ENCODE data around the gene CAPNS1. TPM values are rescaled to one million over a fixed set of nuclear protein-coding genes. Genes with fewer than 3 reads are reported as not detected.

The CAPNS1 gene
- total and polyA plus RNA-seq, 12 donors: 745 to 1,095 (median 894) TPM

DNA sequence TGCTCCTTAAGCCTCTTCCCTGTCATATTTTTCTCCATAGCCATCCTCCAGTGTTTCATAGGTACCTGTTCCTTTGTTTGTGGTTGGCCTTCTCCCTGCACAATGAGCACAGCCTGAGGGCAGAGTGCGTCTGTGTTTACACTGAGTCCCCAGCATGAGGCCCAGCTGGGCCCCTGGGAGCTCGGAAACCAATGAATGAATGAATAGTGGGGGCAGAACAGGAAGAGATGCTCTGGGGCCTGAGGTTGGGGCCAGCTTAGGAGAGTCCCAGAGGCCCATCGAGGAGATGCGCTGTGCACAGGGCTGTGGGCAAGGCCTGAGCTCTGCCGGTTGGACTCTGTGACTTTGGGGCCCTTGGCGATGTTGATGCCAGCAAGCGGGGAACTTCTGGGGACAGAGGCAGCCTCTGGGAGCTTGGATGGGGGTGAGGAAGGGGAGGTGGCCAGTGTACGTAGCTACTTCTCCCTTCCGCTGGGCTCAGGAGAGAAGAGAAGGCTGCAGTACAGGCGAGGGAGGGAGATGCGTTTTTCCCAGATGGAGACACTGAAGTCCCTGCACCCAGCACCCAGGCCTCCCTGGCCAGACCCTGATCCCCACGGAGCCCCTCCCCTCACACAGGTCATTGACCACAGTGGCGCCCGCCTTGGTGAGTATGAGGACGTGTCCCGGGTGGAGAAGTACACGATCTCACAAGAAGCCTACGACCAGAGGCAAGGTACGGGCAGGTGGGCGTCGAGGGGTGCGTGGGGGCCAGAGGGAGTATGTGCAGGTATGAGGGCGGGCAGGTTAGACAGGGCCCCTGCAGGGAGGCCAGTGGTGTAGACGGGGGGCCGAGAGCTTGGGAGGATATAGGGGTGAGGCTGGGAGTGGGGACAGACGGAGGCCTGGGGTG is 19.5 kb upstream of the CAPNS1 start:
- WGBS, 2 donors: 92% methylated on average over 26 of the region's 26 CpGs
- no peak for ATAC-seq
- intact Hi-C loops (cut with DNase I): loop anchor here in 1 of 10 donors (10.0 kb wide), 1 partner anchor 186 kb away; the partner anchor contains the start of gene LRFN3
- H3K27me3 ChIP-seq: no peaks in the 10 kb centered on the region
- H3K4me3 ChIP-seq: no peak overlapping the region
- H3K4me1 ChIP-seq: peaks cover 2 to 19% (median 14%) of the 10 kb centered on the region in 9 donors
- peaks cover 0 to 87% (median 29%) of the 10 kb centered on the region in 9 donors for H3K36me3 ChIP-seq
- H3K9me3 ChIP-seq: no peaks in the 10 kb centered on the region
- no peak for DNase-seq
- TF ChIP-seq CTCF (IDR thresholded peaks at IDR 0.05): no peak
- no peak overlapping the region for H3K27ac ChIP-seq

DNA sequence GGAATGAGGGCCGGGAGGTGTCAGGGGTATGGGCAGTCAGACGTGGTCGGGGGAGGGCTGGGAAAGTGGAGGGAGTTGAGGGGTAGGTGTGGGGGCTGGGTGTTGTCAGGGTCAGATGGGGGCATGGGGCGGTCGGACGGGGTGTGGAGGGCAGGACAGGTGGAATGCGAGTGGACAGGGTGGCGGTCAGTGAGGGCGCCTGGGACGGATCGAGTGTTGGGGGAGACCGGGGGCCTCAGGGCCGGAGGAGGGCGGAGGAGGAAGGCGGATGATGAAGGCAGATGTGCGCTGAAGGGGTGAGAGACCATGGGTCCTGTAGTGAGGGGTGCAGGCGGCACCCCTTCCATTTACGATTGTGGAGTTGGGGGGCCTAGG is 18.9 kb upstream of the CAPNS1 start:
- WGBS, 2 donors: 95% methylated on average over 18 of the region's 18 CpGs
- peak in 1 of 8 donors; percentile 12 for ATAC-seq
- peaks cover 0 to 93% (median 36%) of the 10 kb centered on the region in 9 donors for H3K36me3 ChIP-seq

GRCh38 chr19:36121486-36122124 is 18.3 kb upstream of the CAPNS1 start:
- TF ChIP-seq CTCF (IDR thresholded peaks at IDR 0.05): no peak
- DNase-seq (no peak), ATAC-seq (peak in 2 of 8 donors; percentile 8 to 14)
- 88 to 89% methylated on average over 49 of the region's 49 CpGs for WGBS, 2 donors
- H3K36me3 ChIP-seq: peaks cover 0 to 92% (median 36%) of the 10 kb centered on the region in 9 donors
- H3K27me3 ChIP-seq: no peaks in the 10 kb centered on the region
- H3K9me3 ChIP-seq: no peaks in the 10 kb centered on the region
- H3K4me1 ChIP-seq: peaks cover 0 to 10% (median 4%) of the 10 kb centered on the region in 9 donors
- no peak overlapping the region for H3K27ac ChIP-seq
- intact Hi-C loops (cut with DNase I): loop anchor here in 1 of 10 donors (10.0 kb wide), 1 partner anchor 187 kb away; the partner anchor contains the start of gene LRFN3
- H3K4me3 ChIP-seq: no peak overlapping the region

More for the DNA sequence above, 18.9 kb upstream of the CAPNS1 start:
- Histone ChIP-seq H3K4me1 (peaks cover 2 to 16% (median 10%) of the 10 kb centered on the region in 9 donors), H3K27me3 (no peaks in the 10 kb centered on the region), H3K27ac (no peak overlapping the region), H3K9me3 (no peaks in the 10 kb centered on the region), H3K4me3 (no peak overlapping the region)
- intact Hi-C loops (cut with DNase I): loop anchor here in 1 of 10 donors (10.0 kb wide), 1 partner anchor 186 kb away; the partner anchor contains the start of gene LRFN3
- TF ChIP-seq CTCF (IDR thresholded peaks at IDR 0.05): no peak
- DNase-seq: no peak

GRCh38 chr19:36125557-36125956 is 14.3 kb upstream of the CAPNS1 start:
- Histone ChIP-seq H3K36me3 (peaks cover 0 to 55% (median 29%) of the 10 kb centered on the region in 9 donors), H3K27ac (no peak overlapping the region), H3K4me3 (no peak overlapping the region), H3K27me3 (no peaks in the 10 kb centered on the region), H3K4me1 (peaks cover 0 to 22% (median 16%) of the 10 kb centered on the region in 9 donors), H3K9me3 (no peaks in the 10 kb centered on the region)
- intact Hi-C loops (cut with DNase I): loop anchor here in 3 of 10 donors (5.0 to 10.0 kb wide), 3 partner anchors 47 to 367 kb away; partner anchors contain the start of gene LRFN3 (in 1 of the 3)
- 83% methylated on average over 9 of the region's 9 CpGs for WGBS, 2 donors
- DNase-seq: no peak
- ATAC-seq: no peak
- TF ChIP-seq CTCF (IDR thresholded peaks at IDR 0.05): no peak
